Measurements from ENCODE around the gene CFAP53. TPM values are rescaled to one million over a fixed set of nuclear protein-coding genes. Genes with fewer than 3 reads are reported as not detected.
A peak's percentile ranks its signal among the peaks of the same experiment; 100 is the strongest.
"Not testable (repeated sequence)": the region's sequence is repeated elsewhere in the genome, so short reads cannot be mapped to it uniquely, and the experiment has no call there.

The CFAP53 gene
- total and polyA plus RNA-seq, 5 experiments from 2014 or later = 0.31 to 1.2 (median 0.86) TPM; not detected in 1

DNA sequence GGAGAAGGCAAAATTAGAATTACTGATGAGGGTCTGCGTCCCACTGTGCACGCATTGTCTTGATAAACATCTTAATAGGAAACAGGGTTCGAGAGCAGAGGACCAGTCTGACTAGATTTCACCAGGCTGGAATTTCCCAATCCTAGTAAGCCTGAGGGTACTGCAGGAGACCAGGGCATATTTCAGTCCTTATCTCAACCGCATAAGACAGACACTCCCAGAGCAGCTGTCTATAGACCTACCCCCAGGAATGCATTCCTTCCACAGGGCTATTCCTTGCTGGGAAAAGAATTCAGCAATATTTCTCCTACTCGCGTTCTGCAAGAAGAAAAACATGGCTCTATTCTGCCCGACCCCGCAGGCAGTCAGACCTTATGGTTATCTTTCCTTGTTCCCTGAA, 24.5 kb downstream of the CFAP53 start:
- H3K27ac Mint-ChIP-seq, DNase-seq, POLR2A ChIA-PET, ATAC-seq, H3K4me1 Mint-ChIP-seq, H3K4me3 Mint-ChIP-seq: not testable (repeated sequence)
- peaks cover 0 to 16% (median 6%) of the 10 kb centered on the region in 5 donors for H3K27me3 Mint-ChIP-seq
- peaks cover 0 to 24% (median 15%) of the 10 kb centered on the region in 3 donors for H3K36me3 Mint-ChIP-seq
- H3K9me3 Mint-ChIP-seq = peaks cover 6 to 35% (median 22%) of the 10 kb centered on the region in 9 donors

DNA sequence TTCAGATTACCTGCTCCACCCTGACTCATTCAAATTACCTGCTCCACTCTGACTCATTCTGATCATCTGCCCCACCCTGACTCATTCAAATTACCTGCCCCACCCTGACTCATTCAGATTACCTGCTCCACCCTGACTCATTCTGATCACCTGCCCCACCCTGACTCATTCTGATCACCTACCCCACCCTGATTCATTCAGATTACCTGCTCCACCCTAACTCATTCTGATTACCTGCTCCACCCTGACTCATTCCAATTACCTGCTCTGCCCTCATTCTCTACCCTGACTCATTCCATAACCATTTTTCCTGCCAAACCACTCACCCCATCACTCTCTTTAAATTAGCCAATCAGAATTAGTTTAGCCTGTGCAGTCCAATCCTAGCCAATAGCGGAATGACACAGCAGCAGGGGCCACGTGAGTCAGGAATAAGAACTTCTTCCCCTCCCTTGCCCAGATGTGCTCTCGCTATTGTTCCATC, 26.2 kb downstream of the CFAP53 start:
- POLR2A ChIA-PET = no interaction called here
- Mint-ChIP-seq H3K27me3 (peaks cover 3 to 18% (median 10%) of the 10 kb centered on the region in 5 donors), H3K4me1 (no peaks in the 10 kb centered on the region), H3K4me3 (no peak overlapping the region), H3K9me3 (peaks cover 6 to 35% (median 22%) of the 10 kb centered on the region in 9 donors), H3K27ac (peak overlapping the region in 1 of 10 donors; percentile 46), H3K36me3 (peaks cover 0 to 24% (median 15%) of the 10 kb centered on the region in 3 donors)
- no peak for ATAC-seq
- no peak for DNase-seq

DNA sequence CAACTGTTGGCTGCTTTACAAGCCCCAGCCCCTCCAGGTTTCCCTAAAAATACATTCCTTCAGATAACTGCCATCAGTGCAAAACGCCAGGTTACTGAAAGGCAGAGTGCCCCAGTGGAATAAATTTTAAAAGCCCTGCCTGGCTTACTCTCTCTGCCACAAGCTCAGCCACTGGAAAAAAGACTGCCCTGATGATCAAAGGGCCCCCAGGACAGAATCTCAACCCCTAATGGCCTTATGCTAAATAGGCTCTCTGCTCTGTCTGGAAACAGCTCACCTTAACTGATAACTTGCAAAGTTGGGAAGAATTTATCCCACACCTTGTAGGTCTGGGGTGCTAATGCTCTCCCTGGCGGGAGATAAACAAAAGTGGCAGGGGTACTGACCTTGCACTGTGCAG, 33.9 kb downstream of the CFAP53 start:
- H3K27ac Mint-ChIP-seq = no peak overlapping the region
- DNase-seq (no peak), ATAC-seq (no peak)
- no peaks in the 10 kb centered on the region for H3K9me3 Mint-ChIP-seq
- peaks cover 0 to 29% (median 22%) of the 10 kb centered on the region in 5 donors for H3K27me3 Mint-ChIP-seq
- POLR2A ChIA-PET = no interaction called here
- peaks cover 0 to 2% (median 0%) of the 10 kb centered on the region in 3 donors for H3K36me3 Mint-ChIP-seq
- H3K4me3 Mint-ChIP-seq = no peak overlapping the region
- no peaks in the 10 kb centered on the region for H3K4me1 Mint-ChIP-seq

DNA sequence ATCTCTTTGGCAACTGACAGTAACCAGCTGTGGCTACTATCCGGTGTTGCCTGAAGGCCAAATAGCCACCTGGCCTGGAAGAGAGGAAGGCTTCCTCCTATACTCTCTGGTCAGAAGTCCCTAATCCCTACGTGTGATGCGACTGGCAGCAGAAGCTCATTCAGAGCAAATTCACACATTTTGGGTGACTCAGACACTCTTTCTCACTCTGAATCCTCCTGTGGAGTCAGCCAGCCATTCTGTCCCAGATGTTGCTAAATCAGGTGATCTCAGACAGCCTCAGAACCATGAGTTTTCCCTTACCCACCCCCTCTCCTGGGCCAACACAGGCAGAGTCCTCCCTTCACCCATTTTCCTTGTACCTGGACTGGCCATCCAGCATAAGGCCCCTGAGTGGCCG, 34.7 kb downstream of the CFAP53 start:
- POLR2A ChIA-PET = no interaction called here
- Mint-ChIP-seq H3K27ac (no peak overlapping the region), H3K36me3 (peaks cover 0 to 2% (median 0%) of the 10 kb centered on the region in 3 donors), H3K27me3 (peaks cover 0 to 29% (median 22%) of the 10 kb centered on the region in 5 donors), H3K9me3 (no peaks in the 10 kb centered on the region), H3K4me1 (no peaks in the 10 kb centered on the region), H3K4me3 (no peak overlapping the region)
- DNase-seq (no peak), ATAC-seq (no peak)

DNA sequence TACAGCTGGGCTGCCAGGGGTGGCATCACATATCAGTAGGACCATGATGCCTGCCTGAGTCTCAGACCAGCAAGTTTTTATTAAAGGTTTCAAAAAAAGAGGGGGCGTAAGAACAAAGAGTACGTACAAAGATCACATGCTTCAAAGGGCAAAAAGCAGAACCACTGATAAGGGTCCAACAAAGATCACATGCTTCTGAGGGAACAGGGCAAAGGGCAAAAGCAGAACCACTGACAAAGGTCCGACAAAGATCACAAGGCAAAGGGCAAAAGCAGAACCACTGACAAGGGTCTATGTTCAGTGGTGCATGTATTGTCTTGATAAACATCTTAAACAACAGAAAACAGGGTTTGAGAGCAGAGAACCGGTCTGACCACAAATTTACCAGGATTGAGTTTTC, 46.0 kb downstream of the CFAP53 start:
- peaks cover 0 to 19% (median 16%) of the 10 kb centered on the region in 3 donors for H3K36me3 Mint-ChIP-seq
- H3K27ac Mint-ChIP-seq, H3K4me1 Mint-ChIP-seq, POLR2A ChIA-PET, ATAC-seq, DNase-seq, H3K4me3 Mint-ChIP-seq: not testable (repeated sequence)
- H3K9me3 Mint-ChIP-seq = peaks cover 0 to 26% (median 9%) of the 10 kb centered on the region in 9 donors
- peaks cover 14 to 25% (median 19%) of the 10 kb centered on the region in 5 donors for H3K27me3 Mint-ChIP-seq

DNA sequence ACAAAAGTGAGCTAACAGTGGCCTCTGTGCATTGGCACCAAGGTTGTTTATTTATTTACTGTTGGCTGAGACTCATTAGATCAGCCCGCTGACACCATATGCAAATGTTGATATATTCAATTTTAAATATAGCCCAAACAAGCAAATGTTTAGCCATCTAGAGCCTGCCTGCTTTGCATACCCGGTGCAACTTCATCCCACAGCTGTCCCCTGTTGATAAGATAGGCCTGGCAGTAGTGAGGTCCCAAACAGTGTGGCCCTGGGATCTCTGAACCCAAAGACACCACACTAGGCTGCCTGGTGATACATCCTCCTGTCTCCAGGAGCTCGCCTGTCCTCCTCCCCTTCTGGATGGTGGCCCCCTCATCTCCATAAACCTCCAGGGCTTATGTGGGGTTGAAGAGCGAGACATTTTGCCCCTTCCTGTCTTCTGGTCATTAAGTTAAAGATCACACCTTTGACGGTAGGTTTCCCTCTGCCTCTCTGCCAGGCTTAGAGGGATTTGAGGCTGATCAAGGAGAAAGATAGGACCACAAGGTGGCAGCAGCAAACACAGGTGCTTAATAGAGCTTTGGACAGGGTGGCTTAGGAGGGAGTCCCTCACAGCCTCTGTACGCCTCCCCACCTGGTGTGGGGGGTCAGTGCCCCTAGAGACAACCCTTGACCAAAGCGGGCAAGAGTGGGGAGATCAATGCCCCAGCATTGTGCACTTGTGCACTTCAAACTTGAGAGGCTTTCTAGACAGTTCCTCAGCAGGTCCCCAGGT, 47.7 kb downstream of the CFAP53 start:
- Mint-ChIP-seq H3K4me3 (no peak overlapping the region), H3K27me3 (peaks cover 18 to 33% (median 25%) of the 10 kb centered on the region in 5 donors), H3K4me1 (no peaks in the 10 kb centered on the region), H3K9me3 (peaks cover 0 to 26% (median 9%) of the 10 kb centered on the region in 9 donors), H3K36me3 (peaks cover 0 to 19% (median 16%) of the 10 kb centered on the region in 3 donors), H3K27ac (peak overlapping the region in 1 of 10 donors; percentile 29)
- POLR2A ChIA-PET = no interaction called here
- DNase-seq (peak in 8 of 10 donors; percentile 4 to 41 (median 22)), ATAC-seq (peak in 1 of 2 donors; percentile 68)

DNA sequence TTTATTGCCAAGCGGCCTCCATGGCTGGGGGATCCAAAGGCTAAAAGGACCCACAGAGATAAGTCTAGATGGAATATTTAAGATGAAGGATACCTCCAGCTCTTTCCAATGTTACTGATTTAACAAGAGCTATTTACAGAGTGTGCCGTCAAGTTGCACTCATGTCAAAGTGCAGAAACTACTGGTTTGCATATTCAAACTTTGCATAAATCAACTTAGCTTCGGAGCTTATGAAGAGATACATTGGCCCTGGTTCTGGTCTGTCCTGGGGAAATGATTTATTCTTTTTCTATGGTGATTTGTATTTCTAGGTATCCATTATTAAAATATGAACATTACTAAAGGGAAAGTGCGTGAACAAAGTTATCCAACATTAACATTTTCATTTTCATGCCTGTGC, 57.0 kb downstream of the CFAP53 start:
- ATAC-seq = no peak
- POLR2A ChIA-PET = no interaction called here
- no peak overlapping the region for H3K4me3 Mint-ChIP-seq
- DNase-seq = no peak
- no peaks in the 10 kb centered on the region for H3K36me3 Mint-ChIP-seq
- no peaks in the 10 kb centered on the region for H3K9me3 Mint-ChIP-seq
- peaks cover 2 to 5% (median 3%) of the 10 kb centered on the region in 4 donors for H3K4me1 Mint-ChIP-seq
- H3K27me3 Mint-ChIP-seq = peaks cover 27 to 65% (median 43%) of the 10 kb centered on the region in 5 donors
- H3K27ac Mint-ChIP-seq = no peak overlapping the region

DNA sequence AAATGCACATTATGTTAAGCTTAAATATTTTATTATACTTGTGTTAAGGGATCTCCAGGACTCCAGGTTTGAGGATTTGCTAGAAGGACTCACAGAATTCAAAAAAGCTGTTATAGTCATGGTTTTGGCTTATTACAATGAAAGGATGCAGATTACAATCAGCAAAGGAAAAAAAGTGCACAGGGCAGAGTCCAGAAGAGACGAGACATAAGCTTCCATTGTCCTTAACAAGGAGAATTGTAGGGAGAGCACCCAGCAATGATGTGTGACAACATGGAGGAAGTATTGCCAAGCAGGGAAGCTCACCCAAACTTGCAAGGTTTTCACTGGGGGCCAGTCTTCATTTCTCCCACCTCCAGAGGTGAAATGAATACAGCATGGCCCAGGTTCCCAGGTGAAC, 58.6 kb downstream of the CFAP53 start:
- Mint-ChIP-seq H3K4me1 (peaks cover 8 to 12% (median 9%) of the 10 kb centered on the region in 4 donors), H3K27me3 (peaks cover 31 to 68% (median 50%) of the 10 kb centered on the region in 5 donors), H3K9me3 (no peaks in the 10 kb centered on the region), H3K4me3 (no peak overlapping the region), H3K27ac (no peak overlapping the region), H3K36me3 (no peaks in the 10 kb centered on the region)
- ATAC-seq (no peak), DNase-seq (no peak)
- POLR2A ChIA-PET = no interaction called here

DNA sequence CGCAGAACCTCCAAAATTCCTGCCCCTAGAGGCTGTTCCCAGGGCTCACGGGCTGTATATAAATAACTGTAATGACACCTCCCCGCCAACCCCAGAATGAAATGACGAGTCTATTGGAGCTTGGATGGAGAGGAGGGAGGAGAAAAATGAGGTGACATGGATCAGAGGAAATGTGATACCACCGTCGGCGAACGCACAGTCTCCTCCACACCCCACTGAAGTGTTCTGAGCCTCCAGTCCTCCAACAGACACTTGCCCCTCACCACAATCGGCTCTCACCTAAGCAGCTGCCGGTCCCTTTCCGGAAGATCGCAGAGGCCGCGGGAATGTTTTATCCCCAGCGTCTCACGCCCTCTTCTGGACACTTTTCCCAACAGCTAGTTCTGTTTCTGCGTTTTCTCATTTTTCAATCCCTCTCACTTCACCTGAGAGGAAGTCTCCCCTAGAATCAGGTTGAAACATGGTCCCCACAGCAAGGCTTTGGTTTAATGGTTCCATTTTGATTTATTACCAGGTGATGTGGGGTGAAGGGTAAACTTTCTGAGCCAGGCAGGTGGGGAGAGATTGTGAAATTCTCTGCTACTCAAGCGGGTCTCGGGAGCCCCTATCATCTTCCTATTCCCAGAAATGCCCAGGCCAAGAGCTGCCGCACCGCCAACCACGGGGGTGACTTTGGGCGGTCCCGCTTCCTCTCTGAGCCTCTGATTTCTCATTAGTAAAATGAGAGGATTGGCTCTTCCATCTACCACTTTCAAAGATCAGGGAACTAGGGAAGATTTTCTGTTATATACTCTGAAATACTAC, 62.3 kb downstream of the CFAP53 start:
- H3K27ac Mint-ChIP-seq = peak overlapping the region in 1 of 10 donors; percentile 20
- DNase-seq (no peak), ATAC-seq (no peak)
- H3K4me1 Mint-ChIP-seq = peaks cover 8 to 12% (median 9%) of the 10 kb centered on the region in 4 donors
- peak overlapping the region in 6 of 10 donors; percentile 22 to 51 (median 30) for H3K4me3 Mint-ChIP-seq
- H3K9me3 Mint-ChIP-seq = peaks cover 0 to 16% (median 3%) of the 10 kb centered on the region in 9 donors
- peaks cover 29 to 60% (median 55%) of the 10 kb centered on the region in 5 donors for H3K27me3 Mint-ChIP-seq
- POLR2A ChIA-PET = no interaction called here
- peaks cover 0 to 11% (median 2%) of the 10 kb centered on the region in 3 donors for H3K36me3 Mint-ChIP-seq

DNA sequence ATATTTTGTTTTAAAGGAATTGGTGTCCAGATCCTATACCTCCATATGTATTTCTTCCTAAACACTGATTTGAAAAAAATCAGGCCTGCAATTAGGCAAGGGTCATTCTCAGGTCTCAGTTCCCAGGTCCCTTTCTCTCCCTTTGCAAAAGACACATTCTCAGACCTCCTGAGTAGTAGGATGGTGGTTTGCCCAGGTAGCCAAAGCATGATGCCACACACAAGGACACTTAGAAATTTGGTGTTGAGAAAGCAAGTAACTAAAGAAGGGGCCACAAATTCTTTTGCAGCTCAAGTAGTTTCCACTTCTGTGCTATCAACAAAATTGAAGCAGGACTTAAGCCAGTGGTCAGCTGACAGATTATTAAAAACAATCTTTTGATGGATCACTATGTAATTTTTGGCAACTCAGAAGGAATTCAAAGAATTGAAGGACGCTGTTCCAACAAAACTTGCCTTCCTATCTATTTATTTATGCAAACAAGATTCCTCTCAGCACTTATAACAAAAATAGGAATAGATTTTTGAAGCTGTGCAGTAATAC, 64.7 kb downstream of the CFAP53 start:
- Mint-ChIP-seq H3K27me3 (peaks cover 39 to 77% (median 67%) of the 10 kb centered on the region in 5 donors), H3K36me3 (peaks cover 0 to 20% (median 2%) of the 10 kb centered on the region in 3 donors), H3K4me3 (no peak overlapping the region), H3K27ac (no peak overlapping the region), H3K4me1 (peaks cover 8 to 12% (median 10%) of the 10 kb centered on the region in 4 donors), H3K9me3 (peaks cover 0 to 16% (median 3%) of the 10 kb centered on the region in 9 donors)
- ATAC-seq (no peak), DNase-seq (no peak)
- POLR2A ChIA-PET = no interaction called here

DNA sequence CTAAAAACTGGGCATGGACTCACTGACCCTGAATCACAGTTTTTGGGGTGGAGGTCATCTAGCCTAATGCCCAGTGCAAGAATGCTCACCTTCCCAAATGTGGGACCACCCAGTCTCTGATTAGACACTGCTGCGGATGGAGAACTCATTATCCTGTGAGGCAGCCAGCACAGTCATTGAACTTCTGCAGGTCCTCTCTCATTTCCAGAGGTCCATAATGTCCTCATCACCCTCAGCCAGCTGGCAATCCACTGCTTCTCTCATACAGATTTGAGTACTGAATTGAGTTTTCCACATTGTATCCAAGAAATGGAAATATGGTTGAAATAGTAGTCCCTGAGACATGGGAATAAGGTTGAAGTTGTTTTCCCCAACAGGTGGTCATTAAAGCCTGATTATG, 66.4 kb downstream of the CFAP53 start:
- DNase-seq = no peak

DNA sequence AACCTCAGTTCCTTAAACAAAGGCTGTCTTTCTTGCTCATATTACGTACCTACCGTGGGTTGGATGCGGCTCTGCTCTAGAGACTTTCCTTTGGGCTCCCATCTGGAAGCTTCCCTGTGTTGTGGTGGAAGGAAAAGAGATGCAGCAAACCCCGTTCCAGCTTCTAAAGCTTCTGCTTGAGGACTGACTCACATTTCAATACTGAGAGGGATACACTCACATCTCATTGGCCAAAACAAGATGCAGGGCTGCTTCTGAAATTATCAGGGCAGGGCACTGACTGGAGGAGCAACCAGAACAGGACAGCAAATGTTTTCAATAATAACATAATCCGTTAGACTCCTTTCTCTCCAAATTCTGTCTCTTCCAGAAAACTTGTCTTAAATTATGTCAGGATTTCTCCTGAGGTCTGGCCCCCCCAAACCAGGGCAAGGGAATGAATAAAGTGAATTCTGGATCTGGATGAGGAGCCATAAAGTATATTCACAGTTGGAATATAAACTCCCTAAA, 66.9 kb downstream of the CFAP53 start:
- peaks cover 2 to 20% (median 3%) of the 10 kb centered on the region in 3 donors for H3K36me3 Mint-ChIP-seq
- no peak overlapping the region for H3K4me3 Mint-ChIP-seq
- peaks cover 34 to 70% (median 63%) of the 10 kb centered on the region in 5 donors for H3K27me3 Mint-ChIP-seq
- peaks cover 0 to 16% (median 3%) of the 10 kb centered on the region in 9 donors for H3K9me3 Mint-ChIP-seq
- POLR2A ChIA-PET = no interaction called here
- H3K4me1 Mint-ChIP-seq = peaks cover 5 to 17% (median 14%) of the 10 kb centered on the region in 4 donors
- DNase-seq = no peak
- H3K27ac Mint-ChIP-seq = peak overlapping the region in 1 of 10 donors; percentile 7
- ATAC-seq = no peak

More for the DNA sequence above, 66.4 kb downstream of the CFAP53 start:
- POLR2A ChIA-PET = no interaction called here
- H3K9me3 Mint-ChIP-seq = peaks cover 0 to 16% (median 3%) of the 10 kb centered on the region in 9 donors
- no peak for ATAC-seq
- H3K4me3 Mint-ChIP-seq = no peak overlapping the region
- H3K27ac Mint-ChIP-seq = no peak overlapping the region
- H3K4me1 Mint-ChIP-seq = peaks cover 6 to 19% (median 17%) of the 10 kb centered on the region in 4 donors
- H3K36me3 Mint-ChIP-seq = peaks cover 2 to 20% (median 3%) of the 10 kb centered on the region in 3 donors
- peaks cover 36 to 75% (median 68%) of the 10 kb centered on the region in 5 donors for H3K27me3 Mint-ChIP-seq

Measured in naive thymus-derived CD8-positive, alpha-beta T cell (primary cell).